Naive thymus-derived CD4-positive, alpha-beta T cell (primary cell): ENCODE results near the gene DPY19L1. TPM values are rescaled to one million over a fixed set of nuclear protein-coding genes. Genes with fewer than 3 reads are reported as not detected.
"Not testable (repeated sequence)": the region's sequence is repeated elsewhere in the genome, so short reads cannot be mapped to it uniquely, and the experiment has no call there.

ENCODE experiments used
- ATAC-seq: fragments of 150-1000 bp; cut with Tn5 transposase; 2 replicates; pipeline ENCODE4 v1.10.0; 2021; ENCODE audit warnings: mild to moderate bottlenecking, moderate library complexity
- CTCF ChIA-PET: fragments of 350-600 bp; sonication (Branson Sonifier 250); formaldehyde crosslinking; loops from one replicate; lab custom pipeline; 2021; ENCODE audit warnings: antibody characterized with exemption; lab: Charles Lee
- POLR2A ChIA-PET: fragments of 350-600 bp; sonication (Branson Sonifier 250); formaldehyde crosslinking; loops from one replicate; lab custom pipeline; 2021; ENCODE audit warnings: antibody characterized with exemption, inconsistent platforms; lab: Charles Lee
- DNase-seq, 9 donors: peaks; one replicate each; pipeline versions ENCODE4 v3.0.0 to v3.0.0-alpha.2; 2020 to 2022; ENCODE audit warnings: mixed read lengths in 1 of 9
- H3K27ac ChIP-seq: one replicate; pipeline ENCODE4 v1.7.0; 2013; ENCODE audit warnings: mild to moderate bottlenecking, low read depth, low read length, moderate library complexity
- H3K27me3 ChIP-seq, 2 donors: one replicate each; pipeline ENCODE4 v1.7.0; 2013; ENCODE audit warnings: low read length in 2 of 2, mild to moderate bottlenecking in 2 of 2, moderate library complexity in 2 of 2; ENCODE audit not compliant: control insufficient read depth in 2 of 2, insufficient read depth in 2 of 2
- H3K36me3 ChIP-seq, 3 experiments: 1 replicate in 2 of 3; 2 replicates in 1 of 3; pipeline ENCODE4 v1.7.0; 2013; ENCODE audit warnings: low read length in 3 of 3, mild to moderate bottlenecking in 3 of 3, moderate library complexity in 1 of 3; ENCODE audit not compliant: insufficient read depth in 3 of 3, control insufficient read depth in 2 of 3
- H3K4me1 ChIP-seq, 2 donors: one replicate each; pipeline ENCODE4 v1.7.0; 2013; ENCODE audit warnings: low read length in 2 of 2, mild to moderate bottlenecking in 2 of 2, moderate library complexity in 1 of 2; ENCODE audit not compliant: control insufficient read depth in 2 of 2, insufficient read depth in 2 of 2
- H3K4me3 ChIP-seq: 2 replicates; pipeline ENCODE4 v1.7.0; 2013; ENCODE audit warnings: mild to moderate bottlenecking, low read length
- H3K9me3 ChIP-seq, 3 experiments: 1 replicate in 2 of 3; 2 replicates in 1 of 3; pipeline ENCODE4 v1.7.0; 2013; ENCODE audit warnings: low read length in 3 of 3; ENCODE audit not compliant: control insufficient read depth in 2 of 3
- H3K27ac Mint-ChIP-seq, 9 donors: one replicate each; pipeline ENCODE4 v1.8.0; 2020 to 2022; ENCODE audit warnings: mixed read lengths in 9 of 9, mild to moderate bottlenecking in 8 of 9, moderate library complexity in 5 of 9, inconsistent platforms in 2 of 9
- H3K27me3 Mint-ChIP-seq, 5 donors: one replicate each; pipeline ENCODE4 v1.8.0; 2021 to 2022; ENCODE audit warnings: mixed read lengths in 5 of 5, mild to moderate bottlenecking in 1 of 5
- H3K36me3 Mint-ChIP-seq, 5 donors: one replicate each; pipeline ENCODE4 v1.8.0; 2020 to 2022; ENCODE audit warnings: mixed read lengths in 5 of 5, mild to moderate bottlenecking in 3 of 5, inconsistent platforms in 1 of 5
- H3K4me1 Mint-ChIP-seq, 7 donors: one replicate each; pipeline ENCODE4 v1.8.0; 2020 to 2022; ENCODE audit warnings: mixed read lengths in 7 of 7, mild to moderate bottlenecking in 3 of 7, inconsistent platforms in 1 of 7
- H3K4me3 Mint-ChIP-seq, 10 donors: one replicate each; pipeline ENCODE4 v1.8.0; 2020 to 2022; ENCODE audit warnings: mild to moderate bottlenecking in 10 of 10, mixed read lengths in 10 of 10, moderate library complexity in 6 of 10, inconsistent platforms in 2 of 10
- H3K9me3 Mint-ChIP-seq, 11 donors: one replicate each; pipeline ENCODE4 v1.8.0; 2020 to 2022; ENCODE audit warnings: mixed read lengths in 11 of 11, mild to moderate bottlenecking in 4 of 11, inconsistent platforms in 1 of 11, moderate library complexity in 1 of 11
- intact Hi-C, 2 donors: fragments of 100-400 bp; cut with micrococcal nuclease; formaldehyde crosslinking; loops; one replicate each; pipeline ENCODE4 v1.15.1; 2023
- polyA plus RNA-seq, 2 donors: library from polyadenylated mRNA; unstranded; fragments of 300-500 nt; fragmentation: Illumina TruSeq; gene quantifications; one replicate each; pipeline ENCODE4 v1.2.3, GENCODE V29; 2021
- total RNA-seq, 6 experiments: library from RNA in 5 of 6; stranded (reverse) in 5 of 6; gene quantifications; 1 replicate in 5 of 6; 2 replicates in 1 of 6; pipeline ENCODE4 v1.2.3 and lab custom pipeline; 2021 to 2026

DPY19L1 gene
- total and polyA plus RNA-seq, 7 experiments from 2014 or later, result 0.52 to 10.0 (median 4.8) TPM

- H3K27me3 ChIP-seq, DNase-seq, H3K9me3 ChIP-seq, H3K4me1 ChIP-seq, H3K27ac Mint-ChIP-seq, POLR2A ChIA-PET, intact Hi-C loops, H3K4me3 ChIP-seq, H3K4me1 Mint-ChIP-seq, H3K9me3 Mint-ChIP-seq, CTCF ChIA-PET, H3K36me3 ChIP-seq, H3K27me3 Mint-ChIP-seq, H3K27ac ChIP-seq, H3K4me3 Mint-ChIP-seq: not testable (repeated sequence)
- peaks cover 0 to 22% (median 5%) of the 10 kb centered on the region in 5 donors for H3K36me3 Mint-ChIP-seq
- ATAC-seq, result peak; percentile 41
Observed at GRCh38 chr7:34996423-34997090, 40.7 kb downstream of the DPY19L1 start.

GRCh38 chr7:34995757-34996156, 41.5 kb downstream of the DPY19L1 start:
- no peaks in the 10 kb centered on the region for H3K36me3 ChIP-seq
- intact Hi-C loops, result no loop called here
- POLR2A ChIA-PET, result no interaction called here
- H3K27me3 Mint-ChIP-seq, result no peaks in the 10 kb centered on the region
- H3K27ac Mint-ChIP-seq, result no peak overlapping the region
- ATAC-seq (no peak), DNase-seq (no peak)
- H3K4me1 Mint-ChIP-seq, result peaks cover 0 to 14% (median 0%) of the 10 kb centered on the region in 7 donors
- H3K27ac ChIP-seq, result no peak overlapping the region
- peaks cover 0 to 22% (median 5%) of the 10 kb centered on the region in 5 donors for H3K36me3 Mint-ChIP-seq
- CTCF ChIA-PET, result no interaction called here
- peaks cover 0 to 2% (median 0%) of the 10 kb centered on the region in 11 donors for H3K9me3 Mint-ChIP-seq
- no peaks in the 10 kb centered on the region for H3K9me3 ChIP-seq
- no peak overlapping the region for H3K4me3 Mint-ChIP-seq
- H3K4me1 ChIP-seq, result peaks cover 0 to 10% of the 10 kb centered on the region in 2 donors
- no peak overlapping the region for H3K4me3 ChIP-seq
- H3K27me3 ChIP-seq, result no peaks in the 10 kb centered on the region

GRCh38 chr7:34991938-34992840, 45.1 kb downstream of the DPY19L1 start:
- ChIA-PET POLR2A (no interaction called here), CTCF (no interaction called here)
- Mint-ChIP-seq H3K27me3 (no peaks in the 10 kb centered on the region), H3K36me3 (peaks cover 0 to 5% (median 0%) of the 10 kb centered on the region in 5 donors), H3K27ac (peak overlapping the region in 2 of 9 donors; percentile 23 to 87), H3K4me3 (peak overlapping the region in 1 of 10 donors; percentile 48), H3K4me1 (peaks cover 0 to 16% (median 0%) of the 10 kb centered on the region in 7 donors), H3K9me3 (peaks cover 0 to 2% (median 0%) of the 10 kb centered on the region in 11 donors)
- no peak for DNase-seq
- H3K27me3 ChIP-seq, result no peaks in the 10 kb centered on the region
- intact Hi-C loops, result loop anchor here in 1 of 2 donors (2.0 kb wide), 1 partner anchor 43 kb away; no protein-coding TSS in a partner anchor
- no peak overlapping the region for H3K4me3 ChIP-seq
- H3K9me3 ChIP-seq, result no peaks in the 10 kb centered on the region
- H3K27ac ChIP-seq, result no peak overlapping the region
- ATAC-seq, result peak; percentile 87
- H3K36me3 ChIP-seq, result no peaks in the 10 kb centered on the region
- H3K4me1 ChIP-seq, result peaks cover 0 to 10% of the 10 kb centered on the region in 2 donors

DNA sequence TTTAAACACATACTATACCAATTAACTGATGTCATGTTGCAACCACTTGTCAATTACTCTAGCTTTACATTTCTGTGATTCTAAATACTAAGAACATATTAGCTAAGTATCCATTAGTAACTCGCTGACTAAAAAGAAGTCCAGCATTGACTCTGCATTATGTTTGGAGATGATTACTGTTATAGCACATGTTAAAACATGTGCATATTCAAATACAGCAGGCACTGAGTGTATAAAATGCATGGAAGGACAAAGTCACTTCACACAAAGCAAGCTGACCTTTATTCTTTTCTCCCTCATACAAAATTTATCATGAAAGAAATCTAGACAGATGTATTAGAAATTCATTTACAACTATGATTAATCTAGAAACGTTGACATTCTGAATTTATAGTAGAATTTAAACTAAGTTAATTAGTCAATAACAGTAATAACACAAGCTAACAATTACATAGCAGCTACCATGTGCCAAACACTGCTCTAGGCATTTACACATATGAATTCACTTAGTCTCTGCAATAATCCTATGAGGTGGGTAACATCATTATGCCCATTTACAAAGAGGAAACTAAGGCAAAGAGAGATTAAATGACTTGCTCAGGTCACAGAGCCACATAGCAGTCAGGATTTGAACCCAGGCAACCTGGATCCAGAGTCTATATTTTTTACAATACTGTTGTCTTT, 48.7 kb downstream of the DPY19L1 start:
- CTCF ChIA-PET, H3K27me3 ChIP-seq, intact Hi-C loops: not testable (repeated sequence)

GRCh38 chr7:34985155-34985554, 52.1 kb downstream of the DPY19L1 start:
- DNase-seq, H3K27me3 ChIP-seq, CTCF ChIA-PET, H3K36me3 ChIP-seq, H3K4me1 ChIP-seq, H3K4me3 ChIP-seq, POLR2A ChIA-PET, H3K9me3 ChIP-seq, ATAC-seq, H3K27ac ChIP-seq, intact Hi-C loops, H3K4me3 Mint-ChIP-seq, H3K27me3 Mint-ChIP-seq, H3K4me1 Mint-ChIP-seq, H3K27ac Mint-ChIP-seq: not testable (repeated sequence)
- Mint-ChIP-seq H3K9me3 (peaks cover 0 to 10% (median 1%) of the 10 kb centered on the region in 11 donors), H3K36me3 (peaks cover 0 to 37% (median 24%) of the 10 kb centered on the region in 5 donors)

More for the DNA sequence above, 48.7 kb downstream of the DPY19L1 start:
- H3K27ac ChIP-seq, DNase-seq, H3K27ac Mint-ChIP-seq, H3K9me3 ChIP-seq, POLR2A ChIA-PET, H3K9me3 Mint-ChIP-seq, H3K27me3 Mint-ChIP-seq, ATAC-seq, H3K4me3 ChIP-seq, H3K36me3 ChIP-seq, H3K4me1 ChIP-seq, H3K4me3 Mint-ChIP-seq: not testable (repeated sequence)
- H3K4me1 Mint-ChIP-seq, result peaks cover 0 to 16% (median 0%) of the 10 kb centered on the region in 7 donors
- H3K36me3 Mint-ChIP-seq, result peaks cover 0 to 15% (median 12%) of the 10 kb centered on the region in 5 donors

DNA sequence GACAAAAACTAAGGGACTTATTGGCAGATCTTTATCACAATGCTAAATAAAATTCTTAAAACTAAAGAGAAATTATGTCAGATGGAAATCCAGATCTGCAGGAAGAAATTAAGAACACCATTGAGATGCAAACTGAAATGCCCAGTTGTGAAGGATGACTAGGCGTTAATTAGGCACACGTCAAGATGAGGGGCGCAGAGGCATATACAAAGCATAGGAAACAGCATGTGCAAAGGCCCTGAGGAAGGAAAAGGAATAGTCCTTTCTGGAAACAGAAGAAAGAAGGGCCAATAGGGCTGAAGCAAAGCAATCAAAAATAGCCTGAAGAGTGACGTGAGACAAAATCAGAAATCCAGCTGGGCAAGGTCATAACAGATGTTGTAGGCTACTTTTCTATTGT, 53.1 kb downstream of the DPY19L1 start:
- DNase-seq, CTCF ChIA-PET, ATAC-seq, H3K4me3 ChIP-seq, intact Hi-C loops, H3K27ac ChIP-seq, H3K4me1 Mint-ChIP-seq, H3K4me3 Mint-ChIP-seq, POLR2A ChIA-PET, H3K9me3 ChIP-seq, H3K36me3 ChIP-seq, H3K27me3 ChIP-seq, H3K4me1 ChIP-seq, H3K27me3 Mint-ChIP-seq, H3K27ac Mint-ChIP-seq: not testable (repeated sequence)
- peaks cover 0 to 42% (median 24%) of the 10 kb centered on the region in 5 donors for H3K36me3 Mint-ChIP-seq
- H3K9me3 Mint-ChIP-seq, result peaks cover 0 to 10% (median 1%) of the 10 kb centered on the region in 11 donors
